GM12873 (cell line): ENCODE measurements around the gene SETBP1.

ENCODE experiments used
- TF ChIP-seq, protein P1 (sequence below): IDR thresholded peaks from 2 replicates; pipeline ENCODE4 v1.5.1; 2012; ENCODE audit warnings: low read depth, mild to moderate bottlenecking, moderate library complexity, low read length, control low read depth; ENCODE audit not compliant: insufficient read depth; ENCODE audit errors: missing control alignments

SETBP1 gene

GRCh38 chr18:44765456-44765855, 84.8 kb downstream of the SETBP1 start:
- TF ChIP-seq, protein P1, sequence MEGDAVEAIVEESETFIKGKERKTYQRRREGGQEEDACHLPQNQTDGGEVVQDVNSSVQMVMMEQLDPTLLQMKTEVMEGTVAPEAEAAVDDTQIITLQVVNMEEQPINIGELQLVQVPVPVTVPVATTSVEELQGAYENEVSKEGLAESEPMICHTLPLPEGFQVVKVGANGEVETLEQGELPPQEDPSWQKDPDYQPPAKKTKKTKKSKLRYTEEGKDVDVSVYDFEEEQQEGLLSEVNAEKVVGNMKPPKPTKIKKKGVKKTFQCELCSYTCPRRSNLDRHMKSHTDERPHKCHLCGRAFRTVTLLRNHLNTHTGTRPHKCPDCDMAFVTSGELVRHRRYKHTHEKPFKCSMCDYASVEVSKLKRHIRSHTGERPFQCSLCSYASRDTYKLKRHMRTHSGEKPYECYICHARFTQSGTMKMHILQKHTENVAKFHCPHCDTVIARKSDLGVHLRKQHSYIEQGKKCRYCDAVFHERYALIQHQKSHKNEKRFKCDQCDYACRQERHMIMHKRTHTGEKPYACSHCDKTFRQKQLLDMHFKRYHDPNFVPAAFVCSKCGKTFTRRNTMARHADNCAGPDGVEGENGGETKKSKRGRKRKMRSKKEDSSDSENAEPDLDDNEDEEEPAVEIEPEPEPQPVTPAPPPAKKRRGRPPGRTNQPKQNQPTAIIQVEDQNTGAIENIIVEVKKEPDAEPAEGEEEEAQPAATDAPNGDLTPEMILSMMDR: no peak

GRCh38 chr18:44766450-44766849, 85.8 kb downstream of the SETBP1 start:
- TF ChIP-seq, protein P1: no peak

- TF ChIP-seq, protein P1: no peak
Measured at GRCh38 chr18:44767807-44768206, 87.1 kb downstream of the SETBP1 start.

DNA sequence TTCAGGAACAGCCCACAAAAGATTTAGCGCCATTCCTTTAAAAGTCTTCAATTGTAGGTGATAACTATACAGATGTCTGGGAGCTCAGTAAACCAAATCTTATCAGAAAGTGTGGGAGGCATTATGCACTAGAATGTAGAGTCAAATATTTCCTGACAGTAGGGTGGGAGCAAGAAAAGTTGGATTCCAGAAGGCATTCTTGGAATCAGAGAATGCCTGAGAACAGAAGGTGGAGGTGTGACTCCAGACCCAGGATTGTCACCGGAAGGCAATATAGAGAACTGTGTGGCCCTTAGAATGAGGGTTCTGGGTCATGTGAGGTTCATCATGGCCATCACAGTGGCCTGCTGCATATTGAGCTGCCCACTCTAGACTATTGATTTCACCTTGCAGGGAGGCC, 90.0 kb downstream of the SETBP1 start:
- TF ChIP-seq, protein P1: no peak

DNA sequence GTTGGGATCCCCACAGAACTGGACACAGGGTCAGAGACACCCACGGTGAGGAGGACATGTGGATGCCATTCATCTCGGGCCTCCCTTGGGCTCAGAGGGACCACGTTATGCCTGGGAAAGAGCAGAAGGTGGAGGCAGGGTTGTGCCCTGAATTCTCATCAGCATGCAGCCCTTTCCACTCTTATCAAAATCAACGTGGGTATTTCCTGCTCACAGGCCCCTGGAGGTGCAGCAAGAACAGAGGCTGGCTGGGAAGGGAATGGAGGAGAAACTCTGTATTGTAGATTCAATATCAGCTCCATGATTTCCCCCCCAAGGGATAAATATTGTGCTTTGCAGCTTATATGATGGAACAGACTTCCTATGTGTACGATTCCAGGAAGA, 90.9 kb downstream of the SETBP1 start:
- TF ChIP-seq, protein P1: no peak

DNA sequence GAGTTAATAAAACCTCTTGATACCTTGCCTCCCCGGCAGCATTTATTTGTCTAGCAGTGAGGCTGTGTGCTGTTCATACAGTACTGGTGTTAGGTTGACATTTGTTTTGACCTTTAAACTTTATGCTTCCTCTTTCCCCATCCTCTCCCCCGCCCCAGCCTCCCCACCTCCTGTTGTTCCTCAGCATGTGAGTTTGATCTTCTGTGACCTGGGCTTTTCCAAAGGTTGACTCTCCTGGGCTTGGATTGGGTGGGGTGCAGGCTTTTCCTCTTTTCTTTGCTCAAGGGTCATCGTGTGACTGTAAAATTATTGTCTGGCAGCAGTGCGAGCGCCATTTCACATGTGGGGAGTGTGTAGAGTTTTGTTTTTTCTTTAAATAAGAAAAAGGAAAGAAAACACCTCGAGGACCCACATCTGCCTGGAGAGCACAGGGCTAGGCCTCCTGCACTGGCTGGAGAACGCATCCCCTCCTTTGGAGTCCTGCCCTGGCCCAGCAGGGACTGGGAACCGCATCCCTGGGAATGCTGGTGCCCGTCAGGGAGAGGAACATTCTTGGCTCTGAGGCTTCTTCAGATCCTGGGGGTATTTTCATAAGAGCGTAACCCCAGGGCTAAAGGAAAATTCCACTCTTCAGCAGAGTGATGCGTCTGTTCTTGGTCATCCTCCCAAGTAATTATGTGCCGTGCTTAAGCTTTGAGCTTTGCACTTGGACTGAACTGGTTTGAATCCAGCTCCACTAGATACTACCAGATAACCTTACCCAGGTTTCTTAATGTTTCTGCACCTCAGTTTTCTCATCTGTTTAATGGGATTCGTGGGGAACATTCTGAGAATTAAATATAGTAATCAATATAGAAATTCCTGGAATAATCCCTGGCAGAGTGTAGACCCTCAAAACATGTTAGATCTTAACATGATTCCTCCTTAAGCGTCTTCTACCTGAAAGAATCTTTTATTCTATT, 91.5 kb downstream of the SETBP1 start:
- TF ChIP-seq, protein P1: no peak

- TF ChIP-seq, protein P1: no peak
Measured at GRCh38 chr18:44773640-44774155, 93.0 kb downstream of the SETBP1 start.
